ENCODE measurements around the gene IMMT. TPM values are rescaled to one million over a fixed set of nuclear protein-coding genes. Genes with fewer than 3 reads are reported as not detected.

The IMMT gene
- total and polyA plus RNA-seq, 2 of the 8 experiments (the other 6 are each of a cell fraction or from before 2014, with no cell fraction given): 37.7 to 103 TPM

GRCh38 chr2:86233436-86233835 is 38.2 kb upstream of the IMMT start:
- no peak overlapping the region for H3K23ac ChIP-seq (ENCODE audit: insufficient read length)
- H3K56ac ChIP-seq (replicated peaks; ENCODE audit: insufficient read length, low read depth, low read length): no peak overlapping the region
- no peak overlapping the region for H4K8ac ChIP-seq (ENCODE audit: extremely low read depth, insufficient read depth, low read length)
- no peak overlapping the region for H2BK20ac ChIP-seq (ENCODE audit: low read length)
- no peak overlapping the region for H3K18ac ChIP-seq (ENCODE audit: extremely low read depth, low read length)
- no peak overlapping the region for H2BK12ac ChIP-seq (ENCODE audit: low read depth, low read length)
- no peaks in the 10 kb centered on the region for H3K36me3 ChIP-seq (ENCODE audit: control insufficient read depth in 2 of 4, insufficient read depth in 4 of 4, low read length in 3 of 4)
- no peak overlapping the region for H3K4me2 ChIP-seq (ENCODE audit: insufficient read depth in 1 of 2, low read depth in 2 of 2, low read length in 2 of 2)
- no peaks in the 10 kb centered on the region for H3K79me2 ChIP-seq (ENCODE audit: control insufficient read depth in 1 of 2, insufficient read depth in 2 of 2, low read length in 2 of 2)
- H3K4me1 ChIP-seq (replicated peaks in 1 of 4; ENCODE audit: control insufficient read depth in 3 of 4, insufficient read depth in 4 of 4, low read length in 3 of 4): no peaks in the 10 kb centered on the region; a peak in 2 of 7 replicates
- no peak for FAIRE-seq
- no peaks in the 10 kb centered on the region for H3K79me1 ChIP-seq (ENCODE audit: low read depth, low read length)
- H3K14ac ChIP-seq (ENCODE audit: insufficient read length): no peak overlapping the region
- CTCF ChIA-PET (ENCODE audit: partially characterized antibody): interaction anchor here (1.2 to 1.7 kb wide), 4 partner anchors 10 to 17 kb away, joined by 3 to 7 read pairs (median 6); no protein-coding TSS in a partner anchor
- no peak overlapping the region for H2BK120ac ChIP-seq (replicated peaks; ENCODE audit: low read depth, low read length)
- H4K20me1 ChIP-seq (replicated peaks in 1 of 2; ENCODE audit: control insufficient read depth in 1 of 2, insufficient read depth in 2 of 2, low read length in 2 of 2): no peaks in the 10 kb centered on the region
- H3K9me3 ChIP-seq (ENCODE audit: insufficient read depth in 2 of 2, low read depth in 1 of 2, low read length in 1 of 2): no peaks in the 10 kb centered on the region
- no peak overlapping the region for H4K91ac ChIP-seq (replicated peaks; ENCODE audit: insufficient read length, low read length)
- no peak overlapping the region for H3K4ac ChIP-seq (replicated peaks; ENCODE audit: insufficient read length, low read depth, low read length)
- H3K9ac ChIP-seq (replicated peaks in 1 of 4; ENCODE audit: extremely low read depth in 1 of 4, low read depth in 3 of 4, low read length in 3 of 4): no peak overlapping the region
- no peak overlapping the region for H4K5ac ChIP-seq (ENCODE audit: insufficient read length, low read depth, low read length)
- H2BK15ac ChIP-seq (ENCODE audit: low read length): no peak overlapping the region
- H3K23me2 ChIP-seq (ENCODE audit: low read depth, low read length): no peaks in the 10 kb centered on the region
- TF ChIP-seq SIX5 (IDR thresholded peaks at IDR 0.05; ENCODE audit: low read depth, low read length): no peak
- TF ChIP-seq TAF7 (optimal IDR thresholded peaks at IDR 0.05; ENCODE audit: borderline replicate concordance, low read depth, low read length): no peak
- TF ChIP-seq NANOG (IDR thresholded peaks at IDR 0.05; ENCODE audit: insufficient read depth, low read depth, low read length, poor library complexity, severe bottlenecking): no peak
- no peak for TF ChIP-seq TCF12 (IDR thresholded peaks at IDR 0.05; ENCODE audit: low read depth, low read length)
- TF ChIP-seq CEBPB (IDR thresholded peaks at IDR 0.05; ENCODE audit: low read depth, low read length): no peak
- TF ChIP-seq MAFK (IDR thresholded peaks at IDR 0.05; ENCODE audit: low read depth, low read length): no peak
- TF ChIP-seq KDM4A (IDR thresholded peaks at IDR 0.05; ENCODE audit: low read depth, low read length, severe bottlenecking): no peak
- no peak for TF ChIP-seq SAP30 (IDR thresholded peaks at IDR 0.05; ENCODE audit: insufficient read depth, insufficient replicate concordance, low read length)
- no peak for TF ChIP-seq POLR2A (IDR thresholded peaks at IDR 0.05; ENCODE audit: control extremely low read depth in 1 of 2, low read depth in 2 of 2, low read length in 2 of 2)
- no peak for TF ChIP-seq CHD2 (IDR thresholded peaks at IDR 0.05; ENCODE audit: low read length)
- TF ChIP-seq CTBP2 (IDR thresholded peaks at IDR 0.05; ENCODE audit: borderline replicate concordance, insufficient read depth, insufficient read length, low read length): no peak
- no peak for TF ChIP-seq SP2 (IDR thresholded peaks at IDR 0.05; ENCODE audit: low read length)
- no peak for TF ChIP-seq HDAC6 (IDR thresholded peaks at IDR 0.05; ENCODE audit: low read depth, low read length)
- no peak for TF ChIP-seq FOSL1 (IDR thresholded peaks at IDR 0.05; ENCODE audit: insufficient read depth, low read depth, low read length)
- TF ChIP-seq BCL11A (IDR thresholded peaks at IDR 0.05; ENCODE audit: low read depth in 2 of 2, low read length in 2 of 2): no peak
- TF ChIP-seq TEAD4 (IDR thresholded peaks at IDR 0.05; ENCODE audit: low read depth, low read length): no peak
- WGBS, 2 experiments (ENCODE audit: extremely low coverage in 1 of 2, insufficient coverage in 1 of 2, insufficient read length in 1 of 2, insufficient replicate concordance in 2 of 2, low coverage in 1 of 2, low lambda C conversion rate in 2 of 2, missing lambda C conversion rate in 1 of 2): 66% methylated on average over 4 of the region's 4 CpGs; no CpG with 5 or more reads in 1 of the 2 experiments
- no peak for DNase-seq (ENCODE audit: low read depth in 1 of 2, low spot score in 2 of 2)
- no peaks in the 10 kb centered on the region for H3K27me3 ChIP-seq (replicated peaks in 1 of 4; ENCODE audit: control insufficient read depth in 3 of 4, extremely low read depth in 1 of 4, insufficient read depth in 3 of 4, low read length in 3 of 4)
- no peak overlapping the region for H3K4me3 ChIP-seq (ENCODE audit: extremely low read depth in 1 of 4, insufficient read depth in 2 of 4, low read depth in 3 of 4, low read length in 4 of 4)
- POLR2A ChIA-PET (ENCODE audit: partially characterized antibody): no interaction called here
- H3K27ac ChIP-seq (ENCODE audit: low read depth, low read length): no peak overlapping the region
- H2AFZ ChIP-seq (ENCODE audit: low read length): no peak overlapping the region
- H2AK5ac ChIP-seq (ENCODE audit: low read depth, low read length): no peak overlapping the region
- no peak overlapping the region for H2BK5ac ChIP-seq (ENCODE audit: low read depth, low read length)

Data from H1 (cell line).